Hair follicular keratinocyte (primary cell): ENCODE measurements around the gene QKI. TPM values are rescaled to one million over a fixed set of nuclear protein-coding genes. Genes with fewer than 3 reads are reported as not detected.

Source experiments
- total RNA-seq: library from RNA; depleted of rRNA; stranded (reverse); fragments of >200 nt; gene quantifications from 2 replicates; pipeline ENCODE4 v1.2.3, GENCODE V29; 2015

The QKI gene
- 55.9 and 56.5 TPM in 2 replicates for total RNA-seq

DNA sequence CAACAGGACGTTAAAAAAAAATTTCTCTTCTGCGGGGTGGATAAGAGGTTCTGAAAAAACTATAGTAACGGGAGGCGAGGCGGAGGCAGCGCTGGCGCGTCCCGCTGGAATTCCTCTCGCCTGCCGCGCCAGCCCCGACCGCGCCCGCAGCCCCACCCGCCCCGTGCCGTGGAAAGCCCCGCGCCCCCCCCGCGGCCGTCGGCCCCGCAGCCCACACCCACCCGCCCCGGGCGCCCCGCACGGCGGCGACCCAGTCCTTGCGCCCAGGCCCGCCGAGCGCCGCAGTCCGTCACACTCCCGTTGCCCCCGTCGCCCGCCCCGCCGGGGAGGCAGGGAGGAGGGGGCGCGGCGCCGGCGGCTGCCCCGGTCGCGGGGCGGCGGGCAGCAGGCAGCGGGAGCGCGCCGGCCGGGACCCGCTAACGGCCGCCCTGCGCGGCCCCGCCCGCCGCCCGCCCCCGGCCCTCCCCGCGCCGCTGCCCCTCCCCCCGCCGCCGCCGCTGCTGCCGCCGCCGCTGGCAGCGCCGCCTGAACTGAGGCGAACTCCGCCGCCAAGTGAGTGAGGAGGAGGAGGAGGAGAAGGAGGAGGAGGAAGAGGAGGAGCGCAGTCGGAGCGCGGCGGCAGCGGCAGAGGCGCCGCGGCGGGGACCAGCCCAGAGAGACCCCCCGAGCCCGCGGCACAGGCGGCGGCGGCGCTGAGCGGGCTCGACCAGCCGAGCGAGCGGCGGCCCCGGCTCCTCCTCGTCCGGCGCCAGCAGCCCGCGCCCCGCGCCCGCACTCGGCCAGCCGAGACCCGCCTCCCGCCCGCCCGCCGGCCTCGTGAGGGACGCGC, at the start of gene QKI:
TSS of gene QKI (plus strand) at position 602 of the 829 bp plus-strand sequence. CDS start 476 bp downstream, outside the sequence.

